ENCODE measurements around the gene CITED1. TPM values are rescaled to one million over a fixed set of nuclear protein-coding genes. Genes with fewer than 3 reads are reported as not detected.

The CITED1 gene
- total and polyA plus RNA-seq, 8 donors, result 0.39 to 3.8 (median 0.61) TPM; not detected in 1

GRCh38 chrX:72314881-72315280 is 9.2 kb upstream of the CITED1 start:
- Histone ChIP-seq H3K27me3 (peaks cover 5 to 11% of the 10 kb centered on the region in 2 donors), H3K9me3 (no peaks in the 10 kb centered on the region), H3K4me3 (no peak overlapping the region), H3K4me1 (no peaks in the 10 kb centered on the region), H3K36me3 (no peaks in the 10 kb centered on the region), H3K27ac (no peak overlapping the region)
- ATAC-seq (no peak), DNase-seq (no peak)
- intact Hi-C loops (cut with DNase I), result no loop called here
- no peak for TF ChIP-seq CTCF (IDR thresholded peaks at IDR 0.05)

GRCh38 chrX:72313707-72314641 is 8.3 kb upstream of the CITED1 start:
- Histone ChIP-seq H3K27me3 (peaks cover 14 to 16% of the 10 kb centered on the region in 2 donors), H3K27ac (no peak overlapping the region), H3K4me1 (no peaks in the 10 kb centered on the region), H3K4me3 (no peak overlapping the region), H3K36me3 (no peaks in the 10 kb centered on the region), H3K9me3 (no peaks in the 10 kb centered on the region)
- intact Hi-C loops (cut with DNase I), result no loop called here
- no peak for DNase-seq
- no peak for TF ChIP-seq CTCF (IDR thresholded peaks at IDR 0.05)
- ATAC-seq, result no peak

- intact Hi-C loops (cut with DNase I), result no loop called here
- peaks cover 30 to 31% of the 10 kb centered on the region in 2 donors for H3K27me3 ChIP-seq
- TF ChIP-seq CTCF (IDR thresholded peaks at IDR 0.05), result no peak
- peak; percentile 51 for ATAC-seq
- no peak overlapping the region for H3K4me3 ChIP-seq
- H3K9me3 ChIP-seq, result no peaks in the 10 kb centered on the region
- DNase-seq, result peak in 1 of 4 donors; percentile 61
- H3K27ac ChIP-seq, result no peak overlapping the region
- H3K4me1 ChIP-seq, result peaks cover 0 to 8% of the 10 kb centered on the region in 2 donors
- no peaks in the 10 kb centered on the region for H3K36me3 ChIP-seq
Measured at GRCh38 chrX:72312311-72312940, 6.7 kb upstream of the CITED1 start.

- ATAC-seq (peak; percentile 5), DNase-seq (no peak)
- Histone ChIP-seq H3K36me3 (no peaks in the 10 kb centered on the region), H3K9me3 (no peaks in the 10 kb centered on the region), H3K27me3 (peaks cover 57 to 59% of the 10 kb centered on the region in 2 donors), H3K27ac (no peak overlapping the region), H3K4me1 (peaks cover 9 to 24% of the 10 kb centered on the region in 2 donors), H3K4me3 (peak overlapping the region in 1 of 2 donors; percentile 19)
- TF ChIP-seq CTCF (IDR thresholded peaks at IDR 0.05), result no peak
- intact Hi-C loops (cut with DNase I), result no loop called here
Measured at GRCh38 chrX:72309297-72310071, 3.8 kb upstream of the CITED1 start.
